ENCODE results near the gene PRKCB.

DNA sequence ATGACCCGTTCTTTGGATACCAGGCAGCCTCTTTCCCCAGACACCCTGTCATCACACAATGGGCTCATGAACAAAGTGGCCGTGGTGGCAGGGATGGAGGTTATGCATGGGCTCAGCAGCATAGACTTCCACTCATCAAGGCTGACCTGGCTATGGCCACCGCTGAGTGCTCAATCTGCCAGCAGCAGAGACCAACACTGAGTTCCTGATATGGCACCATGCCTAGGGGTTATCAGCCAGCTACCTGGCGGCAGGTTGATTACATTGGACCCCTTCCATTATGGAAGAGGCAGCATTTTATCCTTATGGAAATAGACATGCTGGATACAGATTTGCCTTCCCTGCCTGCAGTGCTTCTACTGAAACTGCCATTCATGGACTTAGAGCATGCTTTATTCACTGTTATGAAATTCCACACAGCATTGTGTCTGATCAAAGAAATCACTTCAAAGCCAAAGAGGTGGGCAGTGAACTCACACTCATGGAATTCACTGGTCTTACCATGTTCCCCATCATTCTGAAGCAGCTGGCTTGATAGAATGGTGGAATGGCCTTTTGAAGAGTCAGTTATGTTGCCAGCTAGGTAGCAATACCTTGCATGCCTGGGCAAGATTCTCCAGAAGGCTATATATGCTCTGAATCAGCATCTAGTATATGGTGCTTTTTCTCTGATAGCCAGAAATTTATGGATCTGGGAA, 160.6 kb downstream of the PRKCB start:
- TF ChIP-seq, protein P1, sequence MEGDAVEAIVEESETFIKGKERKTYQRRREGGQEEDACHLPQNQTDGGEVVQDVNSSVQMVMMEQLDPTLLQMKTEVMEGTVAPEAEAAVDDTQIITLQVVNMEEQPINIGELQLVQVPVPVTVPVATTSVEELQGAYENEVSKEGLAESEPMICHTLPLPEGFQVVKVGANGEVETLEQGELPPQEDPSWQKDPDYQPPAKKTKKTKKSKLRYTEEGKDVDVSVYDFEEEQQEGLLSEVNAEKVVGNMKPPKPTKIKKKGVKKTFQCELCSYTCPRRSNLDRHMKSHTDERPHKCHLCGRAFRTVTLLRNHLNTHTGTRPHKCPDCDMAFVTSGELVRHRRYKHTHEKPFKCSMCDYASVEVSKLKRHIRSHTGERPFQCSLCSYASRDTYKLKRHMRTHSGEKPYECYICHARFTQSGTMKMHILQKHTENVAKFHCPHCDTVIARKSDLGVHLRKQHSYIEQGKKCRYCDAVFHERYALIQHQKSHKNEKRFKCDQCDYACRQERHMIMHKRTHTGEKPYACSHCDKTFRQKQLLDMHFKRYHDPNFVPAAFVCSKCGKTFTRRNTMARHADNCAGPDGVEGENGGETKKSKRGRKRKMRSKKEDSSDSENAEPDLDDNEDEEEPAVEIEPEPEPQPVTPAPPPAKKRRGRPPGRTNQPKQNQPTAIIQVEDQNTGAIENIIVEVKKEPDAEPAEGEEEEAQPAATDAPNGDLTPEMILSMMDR (conservative IDR thresholded peaks at IDR 0.05 in 1 of 2, IDR thresholded peaks at IDR 0.05 in 1 of 2; ENCODE audit: low read depth in 1 of 2, low read length in 2 of 2) = no peak
- no peak for TF ChIP-seq EZH2 (IDR thresholded peaks at IDR 0.05; ENCODE audit: low read length, missing control alignments)
